Skeletal muscle tissue (tissue), 4 donors: ENCODE data around the gene MTERF1. TPM values are rescaled to one million over a fixed set of nuclear protein-coding genes. Genes with fewer than 3 reads are reported as not detected.
A peak's percentile ranks its signal among the peaks of the same experiment; 100 is the strongest.
"Not testable (repeated sequence)": the region's sequence is repeated elsewhere in the genome, so short reads cannot be mapped to it uniquely, and the experiment has no call there.

ENCODE experiments used
- H3K27ac ChIP-seq: one replicate; pipeline ENCODE4 v1.7.0; 2013; ENCODE audit warnings: mild to moderate bottlenecking, low read depth, low read length, inconsistent platforms
- H3K27me3 ChIP-seq, 3 donors: one replicate each; pipeline ENCODE4 v1.7.0; 2013; ENCODE audit warnings: low read length in 3 of 3; ENCODE audit not compliant: control insufficient read depth in 3 of 3, insufficient read depth in 3 of 3
- H3K36me3 ChIP-seq, 3 donors: one replicate each; pipeline ENCODE4 v1.7.0; 2013; ENCODE audit warnings: low read length in 3 of 3; ENCODE audit not compliant: control insufficient read depth in 3 of 3, insufficient read depth in 3 of 3
- H3K4me1 ChIP-seq, 3 donors: one replicate each; pipeline ENCODE4 v1.7.0; 2013; ENCODE audit warnings: low read length in 3 of 3, mild to moderate bottlenecking in 3 of 3; ENCODE audit not compliant: control insufficient read depth in 3 of 3, insufficient read depth in 3 of 3
- H3K4me3 ChIP-seq, 3 donors: one replicate each; pipeline ENCODE4 v1.7.0; 2013; ENCODE audit warnings: low read length in 3 of 3
- H3K9ac ChIP-seq, 3 donors: one replicate each; pipeline ENCODE4 v1.7.0; 2013; ENCODE audit warnings: low read length in 3 of 3, mild to moderate bottlenecking in 3 of 3, moderate library complexity in 2 of 3, low read depth in 1 of 3
- H3K9me3 ChIP-seq, 3 donors: one replicate each; pipeline ENCODE4 v1.7.0; 2013; ENCODE audit warnings: low read length in 3 of 3; ENCODE audit not compliant: control insufficient read depth in 3 of 3
- total RNA-seq: library from RNA; depleted of rRNA; stranded (reverse); fragments of >200 nt; gene quantifications from one replicate; pipeline ENCODE4 v1.2.3, GENCODE V29; 2014
- donor health status: Osteomylitis.

The MTERF1 gene
- total RNA-seq, 1 donor from 2014 or later, result 7.3 TPM

- Histone ChIP-seq H3K27ac (no peak overlapping the region), H3K27me3 (no peaks in the 10 kb centered on the region)
These were observed 3.3 kb upstream of the MTERF1 start for GRCh38 chr7:91883676-91884362.

GRCh38 chr7:91880016-91880412 is 488 bp downstream of the MTERF1 start:
- Histone ChIP-seq H3K36me3 (peaks cover 0 to 6% (median 2%) of the 10 kb centered on the region in 3 donors), H3K27me3 (no peaks in the 10 kb centered on the region), H3K9me3 (no peaks in the 10 kb centered on the region), H3K4me1 (peaks cover 6 to 18% (median 6%) of the 10 kb centered on the region in 3 donors), H3K27ac (no peak overlapping the region), H3K9ac (peak overlapping the region; percentile 55 to 80 (median 62)), H3K4me3 (peak overlapping the region; percentile 95 to 96 (median 96))

More at GRCh38 chr7:91883676-91884362, 3.3 kb upstream of the MTERF1 start:
- H3K4me3 ChIP-seq, result no peak overlapping the region
- H3K36me3 ChIP-seq, result peaks cover 0 to under 1% (median 0%) of the 10 kb centered on the region in 3 donors
- H3K9me3 ChIP-seq, result no peaks in the 10 kb centered on the region
- H3K9ac ChIP-seq, result no peak overlapping the region
- H3K4me1 ChIP-seq, result peaks cover 6 to 14% (median 6%) of the 10 kb centered on the region in 3 donors

- H3K9ac ChIP-seq, result no peak overlapping the region
- H3K9me3 ChIP-seq, result no peaks in the 10 kb centered on the region
- H3K27me3 ChIP-seq, result no peaks in the 10 kb centered on the region
- H3K4me3 ChIP-seq, result no peak overlapping the region
- H3K27ac ChIP-seq, result no peak overlapping the region
- peaks cover 6 to 18% (median 6%) of the 10 kb centered on the region in 3 donors for H3K4me1 ChIP-seq
- H3K36me3 ChIP-seq, result peaks cover 0 to 12% (median 2%) of the 10 kb centered on the region in 3 donors
These were observed 3.9 kb downstream of the MTERF1 start for GRCh38 chr7:91876391-91877133.

GRCh38 chr7:91875851-91876250 is 4.7 kb downstream of the MTERF1 start:
- H3K4me1 ChIP-seq, result peaks cover 5 to 11% (median 6%) of the 10 kb centered on the region in 3 donors
- H3K27me3 ChIP-seq, result no peaks in the 10 kb centered on the region
- H3K36me3 ChIP-seq, result peaks cover 0 to 12% (median 2%) of the 10 kb centered on the region in 3 donors
- no peak overlapping the region for H3K9ac ChIP-seq
- no peaks in the 10 kb centered on the region for H3K9me3 ChIP-seq
- H3K4me3 ChIP-seq, result no peak overlapping the region
- no peak overlapping the region for H3K27ac ChIP-seq

- Histone ChIP-seq H3K4me1 (no peaks in the 10 kb centered on the region), H3K27ac (no peak overlapping the region), H3K36me3 (peaks cover 0 to 6% (median 2%) of the 10 kb centered on the region in 3 donors), H3K9me3 (no peaks in the 10 kb centered on the region), H3K4me3 (no peak overlapping the region), H3K27me3 (no peaks in the 10 kb centered on the region), H3K9ac (no peak overlapping the region)
These were observed 7.6 kb downstream of the MTERF1 start for GRCh38 chr7:91872928-91873327.

- no peak overlapping the region for H3K4me3 ChIP-seq
- no peaks in the 10 kb centered on the region for H3K27me3 ChIP-seq
- peaks cover 0 to 6% (median 2%) of the 10 kb centered on the region in 3 donors for H3K36me3 ChIP-seq
These were observed 8.4 kb downstream of the MTERF1 start for GRCh38 chr7:91872069-91872468.

GRCh38 chr7:91869661-91870060 is 10.8 kb downstream of the MTERF1 start:
- no peak overlapping the region for H3K4me3 ChIP-seq
- H3K4me1 ChIP-seq, result no peaks in the 10 kb centered on the region
- H3K9me3 ChIP-seq, result no peaks in the 10 kb centered on the region
- H3K27me3 ChIP-seq, result no peaks in the 10 kb centered on the region
- H3K9ac ChIP-seq, result no peak overlapping the region
- no peak overlapping the region for H3K27ac ChIP-seq
- H3K36me3 ChIP-seq, result peaks cover 0 to 6% (median 0%) of the 10 kb centered on the region in 3 donors

More at GRCh38 chr7:91872069-91872468, 8.4 kb downstream of the MTERF1 start:
- Histone ChIP-seq H3K9me3 (no peaks in the 10 kb centered on the region), H3K27ac (no peak overlapping the region), H3K9ac (no peak overlapping the region), H3K4me1 (no peaks in the 10 kb centered on the region)

- H3K36me3 ChIP-seq, result no peaks in the 10 kb centered on the region
- no peak overlapping the region for H3K27ac ChIP-seq
- no peaks in the 10 kb centered on the region for H3K9me3 ChIP-seq
- H3K9ac ChIP-seq, result no peak overlapping the region
- no peaks in the 10 kb centered on the region for H3K4me1 ChIP-seq
- H3K27me3 ChIP-seq, result no peaks in the 10 kb centered on the region
- no peak overlapping the region for H3K4me3 ChIP-seq
These were observed 13.8 kb downstream of the MTERF1 start for GRCh38 chr7:91866599-91867148.

- Histone ChIP-seq H3K36me3 (no peaks in the 10 kb centered on the region), H3K27me3 (no peaks in the 10 kb centered on the region), H3K9ac (no peak overlapping the region), H3K9me3 (no peaks in the 10 kb centered on the region), H3K4me1 (no peaks in the 10 kb centered on the region), H3K27ac (no peak overlapping the region), H3K4me3 (no peak overlapping the region)
These were observed 15.0 kb downstream of the MTERF1 start for GRCh38 chr7:91865511-91865910.

- not testable (repeated sequence) for H3K27me3 ChIP-seq, H3K9me3 ChIP-seq, H3K4me1 ChIP-seq, H3K4me3 ChIP-seq, H3K9ac ChIP-seq, H3K36me3 ChIP-seq, H3K27ac ChIP-seq
These were observed 15.9 kb downstream of the MTERF1 start for GRCh38 chr7:91864604-91865003.
